ENCODE measurements around the gene CDKAL1. TPM values are rescaled to one million over a fixed set of nuclear protein-coding genes. Genes with fewer than 3 reads are reported as not detected.

Gene CDKAL1
- total and polyA plus RNA-seq, 4 donors = 3.0 to 21.7 (median 9.4) TPM

- no peak for DNase-seq
- intact Hi-C loops (cut with DNase I) = no loop called here
Observed at GRCh38 chr6:21100991-21101390, 566.7 kb downstream of the CDKAL1 start.

DNA sequence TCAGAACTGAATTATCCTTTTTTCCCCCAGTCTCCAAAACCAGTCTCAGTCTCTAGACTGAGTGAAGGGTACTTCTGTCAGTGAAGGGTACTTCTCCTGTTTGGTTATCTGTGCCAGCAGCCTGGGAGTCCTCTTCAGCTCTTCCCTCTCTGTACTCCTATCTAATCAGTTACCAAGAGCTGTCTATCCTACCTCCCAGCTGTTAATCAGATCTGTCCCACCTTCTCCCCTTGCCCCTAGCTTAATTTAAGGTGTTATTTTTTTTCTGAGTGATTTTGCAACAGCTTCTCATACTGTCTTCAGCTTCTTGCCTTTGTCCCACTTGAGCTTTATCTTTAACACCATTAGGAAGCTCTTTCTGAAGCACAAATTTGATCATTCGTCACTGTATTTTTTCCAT is 567.4 kb downstream of the CDKAL1 start:
- Histone ChIP-seq H3K36me3 (ENCODE audit: control insufficient read depth in 1 of 2, insufficient read depth in 2 of 2, low read length in 1 of 2) (no peaks in the 10 kb centered on the region), H3K27me3 (ENCODE audit: control insufficient read depth in 1 of 2, insufficient read depth in 2 of 2, low read length in 1 of 2) (no peaks in the 10 kb centered on the region), H3K4me1 (ENCODE audit: control insufficient read depth in 1 of 2, insufficient read depth in 2 of 2, low read length in 2 of 2) (no peaks in the 10 kb centered on the region), H3K4me3 (ENCODE audit: low read length in 2 of 2) (no peak overlapping the region), H3K27ac (ENCODE audit: low read depth in 1 of 2, low read length in 2 of 2) (no peak overlapping the region), H3K9me3 (ENCODE audit: control insufficient read depth, low read length) (no peaks in the 10 kb centered on the region)
- no peak for DNase-seq
- ATAC-seq (ENCODE audit: low FRiP score) = no peak
- WGBS, 2 donors = 97% methylated on average over 1 of the region's 1 CpG
- intact Hi-C loops (cut with DNase I) = no loop called here

More at GRCh38 chr6:21100991-21101390, 566.7 kb downstream of the CDKAL1 start:
- H3K4me1 ChIP-seq (ENCODE audit: control insufficient read depth in 1 of 2, insufficient read depth in 2 of 2, low read length in 2 of 2) = no peaks in the 10 kb centered on the region
- WGBS, 2 donors = 94 to 96% methylated on average over 4 of the region's 4 CpGs
- no peak overlapping the region for H3K4me3 ChIP-seq (ENCODE audit: low read length in 2 of 2)
- no peaks in the 10 kb centered on the region for H3K9me3 ChIP-seq (ENCODE audit: control insufficient read depth, low read length)
- no peak for ATAC-seq (ENCODE audit: low FRiP score)
- H3K36me3 ChIP-seq (ENCODE audit: control insufficient read depth in 1 of 2, insufficient read depth in 2 of 2, low read length in 1 of 2) = no peaks in the 10 kb centered on the region
- no peaks in the 10 kb centered on the region for H3K27me3 ChIP-seq (ENCODE audit: control insufficient read depth in 1 of 2, insufficient read depth in 2 of 2, low read length in 1 of 2)
- no peak overlapping the region for H3K27ac ChIP-seq (ENCODE audit: low read depth in 1 of 2, low read length in 2 of 2)

- ATAC-seq (ENCODE audit: low FRiP score) (no peak), DNase-seq (no peak)
- no peaks in the 10 kb centered on the region for H3K27me3 ChIP-seq (ENCODE audit: control insufficient read depth in 1 of 2, insufficient read depth in 2 of 2, low read length in 1 of 2)
- H3K27ac ChIP-seq (ENCODE audit: low read depth in 1 of 2, low read length in 2 of 2) = no peak overlapping the region
- intact Hi-C loops (cut with DNase I) = no loop called here
- WGBS, 2 donors = 89 to 95% methylated on average over 7 of the region's 7 CpGs
- no peaks in the 10 kb centered on the region for H3K36me3 ChIP-seq (ENCODE audit: control insufficient read depth in 1 of 2, insufficient read depth in 2 of 2, low read length in 1 of 2)
- H3K4me3 ChIP-seq (ENCODE audit: low read length in 2 of 2) = no peak overlapping the region
- no peaks in the 10 kb centered on the region for H3K4me1 ChIP-seq (ENCODE audit: control insufficient read depth in 1 of 2, insufficient read depth in 2 of 2, low read length in 2 of 2)
- H3K9me3 ChIP-seq (ENCODE audit: control insufficient read depth, low read length) = no peaks in the 10 kb centered on the region
Observed at GRCh38 chr6:21102201-21102600, 567.9 kb downstream of the CDKAL1 start.

GRCh38 chr6:21102624-21103023 is 568.4 kb downstream of the CDKAL1 start:
- Histone ChIP-seq H3K36me3 (ENCODE audit: control insufficient read depth in 1 of 2, insufficient read depth in 2 of 2, low read length in 1 of 2) (no peaks in the 10 kb centered on the region), H3K4me1 (ENCODE audit: control insufficient read depth in 1 of 2, insufficient read depth in 2 of 2, low read length in 2 of 2) (no peaks in the 10 kb centered on the region), H3K4me3 (ENCODE audit: low read length in 2 of 2) (no peak overlapping the region), H3K9me3 (ENCODE audit: control insufficient read depth, low read length) (no peaks in the 10 kb centered on the region), H3K27me3 (ENCODE audit: control insufficient read depth in 1 of 2, insufficient read depth in 2 of 2, low read length in 1 of 2) (no peaks in the 10 kb centered on the region), H3K27ac (ENCODE audit: low read depth in 1 of 2, low read length in 2 of 2) (no peak overlapping the region)
- ATAC-seq (ENCODE audit: low FRiP score) (no peak), DNase-seq (no peak)
- intact Hi-C loops (cut with DNase I) = no loop called here
- WGBS, 2 donors = 91 to 92% methylated on average over 7 of the region's 7 CpGs

DNA sequence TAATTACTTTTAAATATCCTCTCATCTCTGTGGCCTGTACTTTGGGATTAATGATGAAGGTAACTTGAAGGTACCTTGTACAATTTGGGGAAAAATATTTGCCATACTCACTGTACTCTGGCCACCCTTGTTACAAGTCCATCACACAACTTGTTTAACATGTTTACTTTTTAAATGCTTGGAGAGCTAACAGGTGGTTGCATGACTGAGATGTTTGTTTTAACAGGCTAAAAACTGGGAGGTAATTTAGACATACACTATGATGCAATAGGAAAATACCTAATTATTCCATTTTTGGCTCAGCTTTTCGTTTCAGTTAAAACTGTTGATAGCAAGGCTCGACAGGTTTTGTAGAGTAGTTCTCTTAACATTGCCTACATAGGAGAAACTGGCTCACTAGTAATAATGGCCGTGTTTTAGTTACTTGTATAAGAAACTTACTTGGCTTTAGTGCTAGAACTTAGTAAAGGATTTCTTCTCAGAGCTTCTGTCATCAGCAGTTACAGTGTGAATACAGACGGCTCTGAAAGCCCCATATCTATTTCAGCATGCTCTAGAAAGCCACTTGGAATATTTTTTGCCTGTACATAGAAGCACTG is 569.5 kb downstream of the CDKAL1 start:
- 43 to 50% methylated on average over 4 of the region's 4 CpGs for WGBS, 2 donors
- no peak overlapping the region for H3K4me3 ChIP-seq (ENCODE audit: low read length in 2 of 2)
- H3K9me3 ChIP-seq (ENCODE audit: control insufficient read depth, low read length) = no peaks in the 10 kb centered on the region
- no peaks in the 10 kb centered on the region for H3K4me1 ChIP-seq (ENCODE audit: control insufficient read depth in 1 of 2, insufficient read depth in 2 of 2, low read length in 2 of 2)
- DNase-seq = no peak
- H3K27ac ChIP-seq (ENCODE audit: low read depth in 1 of 2, low read length in 2 of 2) = no peak overlapping the region
- H3K36me3 ChIP-seq (ENCODE audit: control insufficient read depth in 1 of 2, insufficient read depth in 2 of 2, low read length in 1 of 2) = no peaks in the 10 kb centered on the region
- intact Hi-C loops (cut with DNase I) = no loop called here
- H3K27me3 ChIP-seq (ENCODE audit: control insufficient read depth in 1 of 2, insufficient read depth in 2 of 2, low read length in 1 of 2) = no peaks in the 10 kb centered on the region
- no peak for ATAC-seq (ENCODE audit: low FRiP score)

DNA sequence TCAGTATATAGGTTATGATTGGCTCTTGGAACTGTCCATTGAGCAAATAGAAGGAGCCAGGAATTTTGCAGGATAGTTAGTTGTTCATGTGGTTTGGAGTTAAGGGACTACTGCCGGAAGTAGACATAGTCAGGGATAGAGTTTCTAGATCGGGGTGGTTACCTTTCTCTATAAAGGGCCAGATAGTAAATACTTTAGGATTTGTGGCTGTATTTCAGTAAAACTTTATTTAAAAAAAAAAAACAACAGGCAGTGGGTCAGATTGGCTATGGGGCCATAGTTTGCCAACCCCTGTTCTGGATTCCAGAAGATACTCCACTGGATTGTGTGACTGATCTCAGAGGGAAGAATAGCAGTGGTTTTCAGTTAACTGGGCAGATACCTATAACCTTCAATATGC is 570.0 kb downstream of the CDKAL1 start:
- ATAC-seq (ENCODE audit: low FRiP score) (no peak), DNase-seq (no peak)
- H3K4me1 ChIP-seq (ENCODE audit: control insufficient read depth in 1 of 2, insufficient read depth in 2 of 2, low read length in 2 of 2) = no peaks in the 10 kb centered on the region
- WGBS, 2 donors = 99 to 100% methylated on average over 2 of the region's 2 CpGs
- H3K9me3 ChIP-seq (ENCODE audit: control insufficient read depth, low read length) = no peaks in the 10 kb centered on the region
- no peak overlapping the region for H3K4me3 ChIP-seq (ENCODE audit: low read length in 2 of 2)
- H3K27ac ChIP-seq (ENCODE audit: low read depth in 1 of 2, low read length in 2 of 2) = no peak overlapping the region
- no peaks in the 10 kb centered on the region for H3K36me3 ChIP-seq (ENCODE audit: control insufficient read depth in 1 of 2, insufficient read depth in 2 of 2, low read length in 1 of 2)
- intact Hi-C loops (cut with DNase I) = no loop called here
- H3K27me3 ChIP-seq (ENCODE audit: control insufficient read depth in 1 of 2, insufficient read depth in 2 of 2, low read length in 1 of 2) = no peaks in the 10 kb centered on the region

GRCh38 chr6:21107796-21108195 is 573.5 kb downstream of the CDKAL1 start:
- intact Hi-C loops (cut with DNase I) = no loop called here
- no peaks in the 10 kb centered on the region for H3K36me3 ChIP-seq (ENCODE audit: control insufficient read depth in 1 of 2, insufficient read depth in 2 of 2, low read length in 1 of 2)
- H3K4me3 ChIP-seq (ENCODE audit: low read length in 2 of 2) = no peak overlapping the region
- H3K9me3 ChIP-seq (ENCODE audit: control insufficient read depth, low read length) = no peaks in the 10 kb centered on the region
- no peaks in the 10 kb centered on the region for H3K27me3 ChIP-seq (ENCODE audit: control insufficient read depth in 1 of 2, insufficient read depth in 2 of 2, low read length in 1 of 2)
- ATAC-seq (ENCODE audit: low FRiP score) (no peak), DNase-seq (no peak)
- H3K4me1 ChIP-seq (ENCODE audit: control insufficient read depth in 1 of 2, insufficient read depth in 2 of 2, low read length in 2 of 2) = peaks cover 0 to 4% of the 10 kb centered on the region in 2 donors
- 94 to 98% methylated on average over 3 of the region's 3 CpGs for WGBS, 2 donors
- H3K27ac ChIP-seq (ENCODE audit: low read depth in 1 of 2, low read length in 2 of 2) = no peak overlapping the region

- ATAC-seq (ENCODE audit: low FRiP score) (no peak), DNase-seq (no peak)
- intact Hi-C loops (cut with DNase I) = no loop called here
- no peaks in the 10 kb centered on the region for H3K36me3 ChIP-seq (ENCODE audit: control insufficient read depth in 1 of 2, insufficient read depth in 2 of 2, low read length in 1 of 2)
- no peaks in the 10 kb centered on the region for H3K9me3 ChIP-seq (ENCODE audit: control insufficient read depth, low read length)
- no peak overlapping the region for H3K4me3 ChIP-seq (ENCODE audit: low read length in 2 of 2)
- peaks cover 0 to 4% of the 10 kb centered on the region in 2 donors for H3K4me1 ChIP-seq (ENCODE audit: control insufficient read depth in 1 of 2, insufficient read depth in 2 of 2, low read length in 2 of 2)
- WGBS, 2 donors = 2 to 7% methylated on average over 5 of the region's 5 CpGs
- H3K27ac ChIP-seq (ENCODE audit: low read depth in 1 of 2, low read length in 2 of 2) = no peak overlapping the region
- H3K27me3 ChIP-seq (ENCODE audit: control insufficient read depth in 1 of 2, insufficient read depth in 2 of 2, low read length in 1 of 2) = no peaks in the 10 kb centered on the region
Observed at GRCh38 chr6:21109391-21110178, 575.3 kb downstream of the CDKAL1 start.

- H3K4me3 ChIP-seq (ENCODE audit: low read length in 2 of 2) = no peak overlapping the region
- ATAC-seq (ENCODE audit: low FRiP score) (no peak), DNase-seq (no peak)
- intact Hi-C loops (cut with DNase I) = no loop called here
- H3K36me3 ChIP-seq (ENCODE audit: control insufficient read depth in 1 of 2, insufficient read depth in 2 of 2, low read length in 1 of 2) = no peaks in the 10 kb centered on the region
- no peaks in the 10 kb centered on the region for H3K9me3 ChIP-seq (ENCODE audit: control insufficient read depth, low read length)
- WGBS, 2 donors = 97 to 99% methylated on average over 5 of the region's 5 CpGs
- no peaks in the 10 kb centered on the region for H3K27me3 ChIP-seq (ENCODE audit: control insufficient read depth in 1 of 2, insufficient read depth in 2 of 2, low read length in 1 of 2)
- no peak overlapping the region for H3K27ac ChIP-seq (ENCODE audit: low read depth in 1 of 2, low read length in 2 of 2)
- peaks cover 0 to 6% of the 10 kb centered on the region in 2 donors for H3K4me1 ChIP-seq (ENCODE audit: control insufficient read depth in 1 of 2, insufficient read depth in 2 of 2, low read length in 2 of 2)
Observed at GRCh38 chr6:21110684-21111083, 576.4 kb downstream of the CDKAL1 start.
